Non-pigmented ciliary epithelial cell (primary cell): Measurements from ENCODE around the gene MCHR2.
"Not testable (repeated sequence)": the region's sequence is repeated elsewhere in the genome, so short reads cannot be mapped to it uniquely, and the experiment has no call there.

Experiments used
- DNase-seq: peaks from one replicate; pipeline ENCODE4 v3.0.0-alpha.2; 2010; ENCODE audit warnings: low read depth

MCHR2 gene, protein sequence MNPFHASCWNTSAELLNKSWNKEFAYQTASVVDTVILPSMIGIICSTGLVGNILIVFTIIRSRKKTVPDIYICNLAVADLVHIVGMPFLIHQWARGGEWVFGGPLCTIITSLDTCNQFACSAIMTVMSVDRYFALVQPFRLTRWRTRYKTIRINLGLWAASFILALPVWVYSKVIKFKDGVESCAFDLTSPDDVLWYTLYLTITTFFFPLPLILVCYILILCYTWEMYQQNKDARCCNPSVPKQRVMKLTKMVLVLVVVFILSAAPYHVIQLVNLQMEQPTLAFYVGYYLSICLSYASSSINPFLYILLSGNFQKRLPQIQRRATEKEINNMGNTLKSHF

GRCh38 chr6:99993533-99994251, at the start of gene MCHR2:
Gene MCHR2 (minus strand): TSS chr6:99994223. CDS start chr6:99956147, 38,076 bp downstream.
- DNase-seq = no peak

GRCh38 chr6:100038546-100038945, 44.5 kb upstream of the MCHR2 start:
- not testable (repeated sequence) for DNase-seq

- DNase-seq = no peak
Observed at GRCh38 chr6:100035873-100036653, 42.0 kb upstream of the MCHR2 start.

GRCh38 chr6:100023798-100024197, 29.8 kb upstream of the MCHR2 start:
- DNase-seq = no peak

GRCh38 chr6:100022847-100023246, 28.8 kb upstream of the MCHR2 start:
- no peak for DNase-seq

DNA sequence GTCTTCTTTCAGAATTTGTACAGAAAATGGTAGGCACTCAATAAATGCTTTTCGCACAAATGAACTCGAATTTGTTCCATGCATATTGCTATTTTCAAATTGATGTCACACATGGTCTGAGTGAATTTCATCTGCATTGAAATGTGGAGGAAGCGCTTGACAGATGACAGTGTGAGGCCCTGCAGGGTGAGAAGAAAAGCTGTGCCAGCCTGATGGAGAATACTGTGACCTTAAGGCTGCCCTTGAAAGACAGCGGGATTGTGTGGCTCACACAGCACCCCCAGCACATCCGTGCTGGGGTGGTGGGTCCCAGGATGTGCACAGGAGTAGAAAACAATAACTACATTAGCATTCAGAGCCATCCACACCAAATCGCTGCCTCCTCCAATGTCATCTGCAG, 14.8 kb upstream of the MCHR2 start:
- DNase-seq = no peak

GRCh38 chr6:100001915-100002388, 7.9 kb upstream of the MCHR2 start:
- no peak for DNase-seq

- DNase-seq = no peak
Observed at GRCh38 chr6:99997141-99997540, 3.1 kb upstream of the MCHR2 start.

- no peak for DNase-seq
Observed at GRCh38 chr6:99995916-99996315, 1.9 kb upstream of the MCHR2 start.

DNA sequence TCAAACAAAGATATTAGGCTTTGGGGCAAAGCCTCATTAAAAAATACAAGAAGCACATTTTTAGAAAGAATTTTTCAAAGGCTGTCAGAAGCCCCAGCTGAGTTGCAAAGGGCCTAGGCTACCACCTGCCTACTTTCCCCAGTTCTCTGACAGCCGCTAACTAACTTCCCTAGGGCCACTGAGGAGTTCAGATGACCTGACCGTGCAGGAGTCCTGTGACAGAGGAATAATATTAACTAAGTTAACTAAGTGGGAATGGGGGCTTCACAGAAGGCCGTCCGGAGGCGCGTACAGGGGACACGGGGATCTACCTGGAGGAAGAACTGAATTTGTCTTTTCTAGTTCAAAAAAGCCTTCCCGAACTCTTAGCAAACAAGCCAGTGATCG, 884 bp downstream of the MCHR2 start:
- DNase-seq = no peak

- no peak for DNase-seq
Observed at GRCh38 chr6:99991955-99992354, 2.1 kb downstream of the MCHR2 start.

GRCh38 chr6:99980741-99981140, 13.3 kb downstream of the MCHR2 start:
- DNase-seq = no peak

- DNase-seq = no peak
Observed at GRCh38 chr6:99979953-99980352, 14.1 kb downstream of the MCHR2 start.

DNA sequence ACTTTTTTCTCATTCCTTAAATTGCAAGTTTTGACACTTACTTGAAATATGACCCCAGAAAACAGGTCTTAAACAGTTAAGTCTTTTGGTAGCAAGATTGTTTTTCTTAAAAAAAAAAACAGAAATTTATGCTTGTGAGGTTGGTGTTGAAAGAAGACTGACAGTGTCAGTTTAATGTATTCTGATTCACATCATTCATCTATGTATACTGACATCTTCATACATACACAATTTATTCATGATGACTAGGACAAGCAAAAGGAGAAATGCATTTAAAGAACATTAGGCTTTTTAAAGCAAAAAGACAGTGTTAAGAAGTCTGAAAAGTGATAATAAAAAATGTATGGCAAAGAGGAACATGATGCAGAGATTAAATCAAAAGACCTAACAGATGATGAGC, 27.0 kb downstream of the MCHR2 start:
- DNase-seq = no peak

- DNase-seq = no peak
Observed at GRCh38 chr6:99960027-99960426, 34.0 kb downstream of the MCHR2 start.

- no peak for DNase-seq
Observed at GRCh38 chr6:99951016-99951805, 42.8 kb downstream of the MCHR2 start.

GRCh38 chr6:99946005-99946404, 48.0 kb downstream of the MCHR2 start:
- no peak for DNase-seq

- no peak for DNase-seq
Observed at GRCh38 chr6:99943846-99944245, 50.2 kb downstream of the MCHR2 start.

DNA sequence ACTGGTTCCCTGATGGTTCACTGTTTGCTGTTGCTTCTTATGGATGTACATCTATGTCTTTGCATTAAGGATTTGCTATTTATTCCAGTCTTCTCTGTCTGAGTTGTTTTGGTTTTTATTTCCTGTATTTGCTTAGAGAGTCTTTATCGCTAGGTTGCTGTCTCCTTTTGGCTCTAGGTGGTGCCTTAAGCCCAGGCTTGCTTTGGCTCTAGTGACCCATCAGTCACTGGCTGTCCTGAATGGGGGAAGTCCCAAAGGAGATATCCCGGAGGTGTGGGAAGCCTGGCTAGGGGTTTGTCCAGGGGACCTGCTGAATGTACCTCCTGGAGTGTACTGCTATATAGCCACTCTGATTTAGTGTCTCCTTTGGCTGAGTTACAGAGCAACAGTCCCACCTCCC, 53.4 kb downstream of the MCHR2 start:
- DNase-seq = no peak

DNA sequence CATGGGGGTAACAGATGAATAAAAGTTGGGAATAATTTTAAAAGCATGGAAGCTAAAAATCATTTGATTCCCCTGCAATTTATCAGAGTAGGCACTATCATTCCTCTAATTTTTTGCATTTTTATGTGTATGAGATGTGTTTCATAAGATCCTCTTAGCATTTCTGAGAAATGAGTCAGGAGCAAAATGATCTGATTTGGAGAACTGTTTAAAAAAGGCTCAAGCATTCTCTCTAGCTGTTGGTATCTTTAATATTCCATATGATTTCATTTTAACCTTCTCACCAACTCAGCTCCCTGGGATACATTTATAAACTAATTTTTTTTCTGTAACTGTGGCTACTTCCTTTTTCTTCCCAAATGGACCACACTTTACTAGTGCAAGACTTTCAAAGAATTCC, 60.9 kb downstream of the MCHR2 start:
- DNase-seq = peak; percentile 56

DNA sequence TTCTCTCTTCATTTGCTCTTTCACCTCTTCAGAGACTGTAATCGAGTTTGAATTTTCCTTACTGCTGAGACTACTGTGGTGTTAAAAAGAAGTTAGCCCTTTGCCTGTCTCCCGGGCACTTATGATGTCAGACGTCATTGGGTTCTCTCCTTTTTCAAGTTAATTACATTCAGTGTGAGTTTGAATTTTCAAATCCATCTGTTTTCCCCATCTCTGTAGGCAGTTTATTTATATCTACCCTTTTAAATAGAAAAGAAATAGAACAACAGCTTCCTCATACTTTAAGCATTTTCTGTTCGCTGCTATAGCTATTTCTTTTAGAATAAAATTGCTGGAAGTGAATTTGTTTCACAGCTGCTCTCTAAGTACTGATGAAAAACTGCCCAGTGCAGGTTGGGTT, 81.4 kb downstream of the MCHR2 start:
- no peak for DNase-seq
